GM12865 (cell line): ENCODE data around the gene SMAD7.

Source experiments
- DNase-seq: peaks from one replicate; pipeline ENCODE4 v3.0.0; 2010; ENCODE audit warnings: low read depth
- H3K4me3 ChIP-seq: 2 replicates; pipeline ENCODE4 v1.5.1; 2011; ENCODE audit warnings: mild to moderate bottlenecking, low read depth, low read length, control low read depth
- TF ChIP-seq, protein P1 (sequence below): IDR thresholded peaks from 2 replicates; pipeline ENCODE4 v1.5.1; 2011; ENCODE audit warnings: low read length, control low read depth, low read depth, inconsistent platforms; ENCODE audit not compliant: insufficient read depth; ENCODE audit errors: missing control alignments

SMAD7 gene

DNA sequence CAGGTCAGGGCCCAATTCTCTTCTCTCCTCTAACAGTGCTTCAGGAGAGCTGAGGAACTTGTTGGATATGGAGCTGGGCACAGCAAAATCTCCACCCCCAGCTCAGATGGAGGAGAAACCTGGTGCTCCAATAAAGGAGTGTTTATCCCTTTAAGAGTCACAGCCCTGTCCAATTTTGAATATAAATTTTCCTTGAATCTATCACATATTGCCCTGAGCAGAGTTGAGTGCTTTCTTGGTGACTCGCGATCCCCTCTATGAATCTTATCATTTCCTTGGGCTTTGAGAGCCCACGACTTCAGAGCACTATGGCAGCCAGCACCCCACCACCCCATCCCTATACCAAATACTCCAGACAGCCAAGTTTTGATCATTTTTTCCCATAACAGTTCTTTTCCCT, 34.4 kb upstream of the SMAD7 start:
- no peak for DNase-seq
- TF ChIP-seq, protein P1, sequence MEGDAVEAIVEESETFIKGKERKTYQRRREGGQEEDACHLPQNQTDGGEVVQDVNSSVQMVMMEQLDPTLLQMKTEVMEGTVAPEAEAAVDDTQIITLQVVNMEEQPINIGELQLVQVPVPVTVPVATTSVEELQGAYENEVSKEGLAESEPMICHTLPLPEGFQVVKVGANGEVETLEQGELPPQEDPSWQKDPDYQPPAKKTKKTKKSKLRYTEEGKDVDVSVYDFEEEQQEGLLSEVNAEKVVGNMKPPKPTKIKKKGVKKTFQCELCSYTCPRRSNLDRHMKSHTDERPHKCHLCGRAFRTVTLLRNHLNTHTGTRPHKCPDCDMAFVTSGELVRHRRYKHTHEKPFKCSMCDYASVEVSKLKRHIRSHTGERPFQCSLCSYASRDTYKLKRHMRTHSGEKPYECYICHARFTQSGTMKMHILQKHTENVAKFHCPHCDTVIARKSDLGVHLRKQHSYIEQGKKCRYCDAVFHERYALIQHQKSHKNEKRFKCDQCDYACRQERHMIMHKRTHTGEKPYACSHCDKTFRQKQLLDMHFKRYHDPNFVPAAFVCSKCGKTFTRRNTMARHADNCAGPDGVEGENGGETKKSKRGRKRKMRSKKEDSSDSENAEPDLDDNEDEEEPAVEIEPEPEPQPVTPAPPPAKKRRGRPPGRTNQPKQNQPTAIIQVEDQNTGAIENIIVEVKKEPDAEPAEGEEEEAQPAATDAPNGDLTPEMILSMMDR: no peak
- H3K4me3 ChIP-seq: no peak overlapping the region

DNA sequence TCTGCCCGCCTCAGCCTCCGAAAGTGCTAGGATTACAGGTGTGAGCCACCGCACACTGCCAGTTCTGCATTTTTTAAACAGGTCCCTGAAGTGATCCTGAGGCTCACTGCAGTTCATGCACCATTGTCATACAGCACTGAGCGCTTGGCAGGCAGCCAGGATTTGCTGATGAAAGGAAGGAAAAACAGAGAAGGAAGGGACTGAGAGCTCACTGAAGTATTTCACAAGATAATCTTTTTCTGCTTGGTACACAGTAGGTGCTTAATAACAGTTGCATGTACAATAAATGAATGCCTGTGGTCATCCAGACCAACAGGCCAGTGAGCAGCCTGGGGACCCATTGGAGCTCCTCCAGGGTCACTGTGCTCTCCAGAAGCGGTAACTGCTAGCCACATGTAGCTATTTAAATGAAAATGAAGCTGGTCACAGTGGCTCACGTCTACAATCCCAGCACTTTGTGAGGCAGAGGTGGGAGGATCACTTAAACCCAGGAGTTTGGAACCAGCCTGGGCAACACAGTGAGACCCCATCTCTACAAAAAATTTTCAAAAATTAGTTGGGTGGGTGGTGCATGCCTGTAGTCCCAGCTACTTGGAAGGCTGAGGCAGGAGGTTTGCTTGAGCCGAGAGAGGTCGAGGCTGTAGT, 33.1 kb upstream of the SMAD7 start:
- DNase-seq: no peak
- TF ChIP-seq, protein P1: no peak
- no peak overlapping the region for H3K4me3 ChIP-seq

DNA sequence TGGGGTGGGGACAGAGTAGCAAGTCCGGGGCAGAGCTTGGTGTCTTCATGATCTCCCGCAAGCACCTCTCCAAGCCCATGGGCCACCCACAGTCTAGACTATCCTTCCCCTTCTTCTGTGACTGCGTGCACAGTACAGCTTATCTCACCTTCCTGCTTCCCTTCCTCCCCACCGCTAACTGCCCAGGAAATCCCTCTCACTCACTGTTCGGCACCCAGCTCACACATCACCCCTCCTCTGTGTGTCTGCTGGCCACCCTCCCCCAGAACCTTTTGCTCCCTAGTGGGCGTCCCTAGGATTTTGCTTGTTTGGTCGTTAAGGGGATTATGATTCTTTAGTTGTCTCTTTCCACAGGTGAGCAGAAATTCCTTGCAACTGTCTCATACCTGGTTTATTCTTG, 31.5 kb upstream of the SMAD7 start:
- DNase-seq: no peak
- no peak overlapping the region for H3K4me3 ChIP-seq
- TF ChIP-seq, protein P1: no peak

DNA sequence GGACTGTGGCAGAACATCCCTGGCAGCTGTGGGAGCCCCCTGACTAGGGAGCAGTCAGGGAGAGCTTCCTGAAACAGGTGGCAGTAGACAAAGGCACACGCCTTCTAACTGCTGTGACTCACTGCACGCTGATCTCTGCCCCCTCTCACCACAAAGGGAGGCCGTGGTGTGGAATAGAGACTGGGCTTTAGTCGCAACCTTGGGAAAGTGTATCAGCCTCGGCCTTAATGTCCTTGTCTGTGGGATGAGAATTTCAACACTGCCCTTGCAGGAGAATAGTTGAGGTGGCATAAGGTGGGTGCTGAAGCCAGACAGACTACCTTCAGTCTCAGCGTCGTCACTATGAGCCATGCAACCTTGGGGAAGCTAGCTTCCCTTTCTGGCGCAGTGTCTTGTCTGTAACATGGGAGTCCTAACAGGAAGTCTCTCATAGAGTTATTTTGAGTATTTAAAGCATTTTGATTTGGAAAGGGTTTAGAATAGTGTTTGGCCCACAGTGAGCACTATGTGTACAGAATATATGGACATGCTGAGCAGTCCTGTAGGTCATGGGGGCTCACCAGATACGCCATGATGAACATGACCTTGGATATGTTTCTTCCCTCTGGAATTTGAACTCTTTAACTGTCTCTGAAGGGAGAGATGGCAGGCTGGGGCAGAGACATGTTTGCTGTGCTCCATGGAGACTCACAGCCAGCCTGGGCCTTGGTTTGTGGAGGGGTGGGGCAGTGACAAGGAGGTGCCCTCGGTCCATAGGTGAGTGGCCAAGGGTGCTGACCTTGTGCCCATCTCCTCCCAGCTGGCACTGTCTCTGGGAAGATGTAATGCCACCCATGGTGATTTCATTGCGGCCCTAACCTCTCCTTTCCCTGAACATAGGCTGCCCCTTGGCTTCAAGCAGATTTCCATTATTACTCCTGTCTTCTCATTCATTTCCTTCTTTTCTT, 29.5 kb upstream of the SMAD7 start:
- H3K4me3 ChIP-seq: no peak overlapping the region
- TF ChIP-seq, protein P1: no peak
- no peak for DNase-seq

DNA sequence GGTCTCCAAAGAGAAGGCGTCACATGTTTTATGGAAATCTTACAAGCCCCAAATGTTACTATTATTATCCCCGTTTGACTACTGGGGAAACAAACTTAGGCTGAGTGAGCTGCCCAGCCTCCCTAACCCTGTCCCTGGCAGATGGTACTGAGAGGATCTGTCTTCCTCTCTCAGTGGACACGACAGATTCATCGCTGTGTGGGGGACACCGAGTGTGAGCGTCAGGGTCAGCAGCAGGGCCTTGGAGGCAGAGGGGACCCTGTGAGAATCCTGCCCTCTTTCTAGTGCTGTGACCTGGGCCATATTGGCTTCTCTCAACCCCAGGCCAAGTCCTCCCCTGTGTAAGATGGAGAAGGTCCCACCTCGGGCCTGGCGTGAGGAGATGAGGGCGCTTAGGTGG, 27.1 kb upstream of the SMAD7 start:
- DNase-seq: no peak
- no peak overlapping the region for H3K4me3 ChIP-seq
- TF ChIP-seq, protein P1: no peak

DNA sequence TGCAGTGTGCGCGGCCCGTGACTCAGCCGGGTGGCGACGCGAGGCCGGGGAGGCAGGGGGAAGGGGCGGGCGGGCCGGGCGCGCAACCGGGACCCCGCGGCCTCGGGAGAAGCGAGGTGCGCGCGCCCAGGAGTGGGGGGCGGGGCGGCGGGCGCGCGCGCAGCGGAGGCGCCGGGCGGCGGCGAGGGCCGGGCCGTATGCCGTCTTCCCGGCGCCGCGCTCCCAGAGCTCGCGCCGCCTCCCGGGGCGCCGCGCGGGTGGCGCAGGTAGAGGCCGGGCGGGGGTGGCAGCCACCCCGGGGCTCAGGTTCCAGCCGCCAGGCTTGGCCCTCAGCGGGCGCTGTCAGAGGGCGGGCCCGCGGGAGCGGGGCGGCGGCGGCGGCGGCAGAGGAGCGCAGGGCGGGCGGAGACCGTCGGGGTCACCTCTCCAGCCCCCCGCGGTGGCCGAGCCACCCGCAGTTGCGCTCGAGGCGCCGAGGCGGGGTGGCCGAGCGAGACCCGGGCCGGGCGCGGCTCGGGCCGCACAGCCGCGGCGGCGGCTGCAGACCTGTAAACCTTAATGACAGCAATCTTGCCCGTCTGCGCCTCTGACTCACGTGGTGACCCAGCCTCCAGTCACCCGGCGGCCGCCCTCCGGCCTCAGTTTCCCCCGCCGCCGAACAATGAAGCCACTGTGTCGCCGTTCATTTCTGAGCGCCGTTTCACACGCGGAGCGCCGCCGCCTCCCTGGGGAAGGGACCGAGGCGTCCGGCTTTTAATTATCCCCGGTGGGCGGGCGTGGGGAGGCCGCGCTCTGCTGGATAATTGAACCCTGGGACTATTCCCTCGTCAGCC, 25.3 kb upstream of the SMAD7 start:
- H3K4me3 ChIP-seq: peak overlapping the region; percentile 72
- TF ChIP-seq, protein P1: no peak
- DNase-seq: peak; percentile 57
